ENCODE measurements around the gene CEP295NL.

CEP295NL gene, protein sequence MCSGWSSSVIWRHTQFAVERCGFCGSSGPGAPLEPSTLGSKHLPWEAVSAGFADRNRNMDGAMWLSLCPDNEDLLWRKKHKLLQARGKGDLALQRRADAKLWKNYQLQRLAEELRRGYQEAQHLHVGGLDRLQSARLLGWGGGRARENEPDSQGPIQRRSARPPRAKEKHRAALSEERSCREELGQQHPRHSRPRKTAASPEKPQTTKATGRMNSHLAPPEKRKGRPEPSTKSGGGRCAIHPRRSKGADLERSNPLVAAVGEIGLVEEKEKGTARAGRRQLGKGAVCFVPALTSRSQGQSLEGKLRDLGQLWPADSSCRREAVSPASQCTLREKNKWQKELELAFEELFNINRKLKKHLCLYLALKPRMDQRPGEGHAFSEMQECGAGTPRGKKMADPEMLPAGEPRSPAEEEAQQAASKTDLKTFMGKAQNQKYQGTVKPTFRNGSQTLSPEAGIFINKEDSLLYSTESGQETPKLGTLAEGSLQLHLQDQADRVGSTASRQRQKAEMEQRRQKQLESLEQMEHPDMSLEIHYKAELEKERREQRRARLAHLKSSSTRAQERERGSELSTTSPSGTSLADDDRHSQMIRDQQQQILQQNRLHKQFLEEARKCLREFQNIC

GRCh38 chr17:78903101-78903779 lies at the start of gene CEP295NL:
Gene CEP295NL (minus strand): TSS chr17:78903201. CDS start chr17:78901828, 1,373 bp downstream.
- no peak for TF ChIP-seq CTCF (IDR thresholded peaks at IDR 0.05; ENCODE audit: control insufficient read depth, insufficient read depth, low read depth, low read length, missing control alignments)
- no peak for DNase-seq (ENCODE audit: low read depth)
- H3K4me3 ChIP-seq (ENCODE audit: control insufficient read depth, low read depth, low read length) = no peak within 1 kb of the TSS

GRCh38 chr17:78952706-78953105 lies 49.7 kb upstream of the CEP295NL start:
- no peak for DNase-seq (ENCODE audit: low read depth)
- no peak for TF ChIP-seq CTCF (IDR thresholded peaks at IDR 0.05; ENCODE audit: control insufficient read depth, insufficient read depth, low read depth, low read length, missing control alignments)
- no peak overlapping the region for H3K4me3 ChIP-seq (ENCODE audit: control insufficient read depth, low read depth, low read length)

DNA sequence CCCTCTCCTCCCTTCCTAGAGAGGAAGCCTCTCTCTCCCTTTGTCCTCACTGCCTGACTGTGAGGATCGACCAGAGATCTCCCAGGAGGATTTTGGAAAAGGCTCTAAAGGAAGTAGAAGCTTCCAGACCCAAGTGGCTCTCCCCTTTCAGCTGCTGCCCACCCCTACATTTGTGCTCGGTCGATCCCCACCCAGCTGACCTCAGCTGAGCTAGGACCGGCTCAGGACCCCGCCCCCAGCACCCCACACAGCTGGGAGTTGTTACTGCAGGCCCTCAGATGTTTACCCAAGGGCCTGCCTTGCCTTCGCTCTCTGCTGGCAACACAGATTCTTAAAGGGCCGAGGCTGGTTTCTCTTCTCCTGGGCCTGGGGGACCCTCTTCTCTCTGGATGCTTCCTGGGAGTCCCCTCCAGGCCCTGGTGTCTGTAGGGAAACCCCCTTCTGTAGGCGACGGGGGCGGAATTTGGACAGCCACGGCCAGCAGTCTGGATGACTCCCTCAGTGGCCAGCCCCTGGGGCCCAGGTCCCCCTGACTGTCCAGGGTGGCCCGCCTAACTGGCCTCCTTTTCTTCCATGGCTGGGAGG lies 49.1 kb upstream of the CEP295NL start:
- TF ChIP-seq CTCF (IDR thresholded peaks at IDR 0.05; ENCODE audit: control insufficient read depth, insufficient read depth, low read depth, low read length, missing control alignments) = no peak
- DNase-seq (ENCODE audit: low read depth) = no peak
- H3K4me3 ChIP-seq (ENCODE audit: control insufficient read depth, low read depth, low read length) = no peak overlapping the region

GRCh38 chr17:78950870-78951269 lies 47.9 kb upstream of the CEP295NL start:
- H3K4me3 ChIP-seq (ENCODE audit: control insufficient read depth, low read depth, low read length) = no peak overlapping the region
- TF ChIP-seq CTCF (IDR thresholded peaks at IDR 0.05; ENCODE audit: control insufficient read depth, insufficient read depth, low read depth, low read length, missing control alignments) = no peak
- no peak for DNase-seq (ENCODE audit: low read depth)

DNA sequence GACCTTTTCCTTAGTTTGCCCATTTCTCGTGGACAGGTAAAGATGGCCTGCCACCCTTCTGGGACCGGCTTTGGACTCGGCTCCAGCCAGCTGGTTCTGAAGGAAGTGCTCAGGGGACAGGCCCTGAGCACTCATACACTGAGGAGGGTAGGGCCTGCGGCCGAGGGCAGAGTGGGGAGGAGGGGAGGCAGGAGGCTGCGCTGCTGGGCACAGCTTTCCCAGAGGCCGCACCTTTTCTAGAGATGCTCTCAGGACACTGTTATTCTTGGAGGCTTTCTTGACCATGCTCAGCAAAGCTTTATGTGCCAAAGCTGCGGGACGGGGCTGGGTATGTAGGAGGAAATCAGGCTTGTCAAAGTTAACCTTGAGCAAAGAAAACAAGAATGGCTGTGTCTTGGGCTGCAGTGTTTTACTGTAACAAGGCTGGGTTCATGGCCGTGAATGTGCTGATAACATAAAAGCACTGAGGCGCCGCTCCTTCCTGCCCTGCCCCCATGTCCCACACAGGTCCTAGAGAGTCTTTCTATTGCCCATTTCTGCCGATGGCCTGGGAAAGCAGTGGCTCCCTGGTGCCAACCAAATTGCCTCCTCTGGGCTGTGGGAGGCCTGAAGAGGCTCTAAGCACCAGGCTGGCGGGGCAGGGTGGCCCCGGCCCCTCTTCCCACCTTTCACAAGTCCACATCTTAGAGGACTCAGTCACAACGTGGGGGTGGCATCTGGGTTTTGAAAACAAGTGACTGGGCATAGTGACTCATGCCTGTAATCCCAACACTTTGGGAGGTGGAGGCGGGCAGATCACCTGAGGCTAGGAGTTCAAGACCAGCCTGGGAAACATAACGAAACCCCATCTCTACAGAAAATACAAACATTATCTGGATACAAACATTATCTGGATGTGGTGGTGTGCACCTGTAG lies 44.5 kb upstream of the CEP295NL start:
- no peak overlapping the region for H3K4me3 ChIP-seq (ENCODE audit: control insufficient read depth, low read depth, low read length)
- no peak for DNase-seq (ENCODE audit: low read depth)
- no peak for TF ChIP-seq CTCF (IDR thresholded peaks at IDR 0.05; ENCODE audit: control insufficient read depth, insufficient read depth, low read depth, low read length, missing control alignments)

Data from AG09309 (cell line).